ENCODE data around the gene RNF10. TPM values are rescaled to one million over a fixed set of nuclear protein-coding genes. Genes with fewer than 3 reads are reported as not detected.

The RNF10 gene
- total and polyA plus RNA-seq, 2 experiments from 2014 or later, result 113 to 149 TPM

DNA sequence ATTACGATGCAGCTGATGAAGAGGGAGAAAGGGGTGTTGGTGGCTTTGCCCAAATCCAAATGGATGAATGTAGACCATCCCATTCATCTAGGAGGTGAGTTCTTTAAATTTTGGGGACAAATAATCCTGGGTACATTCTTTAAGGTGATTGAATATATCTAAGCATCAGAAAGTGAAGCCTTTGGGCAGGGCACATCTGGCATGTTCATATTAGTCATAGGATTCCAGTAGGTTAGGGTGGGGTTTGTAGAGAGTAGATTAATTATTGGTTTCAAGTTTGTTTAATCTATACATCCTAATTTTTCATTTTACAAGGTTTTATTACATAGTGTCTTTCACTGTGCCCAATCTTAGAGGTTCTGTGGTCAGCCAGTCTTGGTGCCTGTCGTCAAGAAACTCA lies 23.4 kb downstream of the RNF10 start:
- DNase-seq (ENCODE audit: low spot score) (no peak), ATAC-seq (no peak)
- H3K36me3 ChIP-seq (ENCODE audit: insufficient read depth), result peaks cover 35% of the 10 kb centered on the region
- peaks cover 71% of the 10 kb centered on the region for H3K36me3 Mint-ChIP-seq (ENCODE audit: low read depth)
- no peaks in the 10 kb centered on the region for H3K27me3 ChIP-seq (ENCODE audit: insufficient read depth)
- no peaks in the 10 kb centered on the region for H3K4me1 Mint-ChIP-seq
- no peak overlapping the region for H3K4me2 ChIP-seq
- H3K27ac Mint-ChIP-seq, result no peak overlapping the region
- H3K27ac ChIP-seq (ENCODE audit: low read depth), result no peak overlapping the region
- 0 out of 2 replicates have a peak, but pooled peaks cover 9% of the 10 kb centered on the region for H3F3A ChIP-seq (replicated peaks; ENCODE audit: low read depth)
- H2AFZ ChIP-seq, result no peak overlapping the region
- no peak for TF ChIP-seq NANOG (IDR thresholded peaks at IDR 0.05; ENCODE audit: borderline replicate concordance)
- TF ChIP-seq, protein P1, sequence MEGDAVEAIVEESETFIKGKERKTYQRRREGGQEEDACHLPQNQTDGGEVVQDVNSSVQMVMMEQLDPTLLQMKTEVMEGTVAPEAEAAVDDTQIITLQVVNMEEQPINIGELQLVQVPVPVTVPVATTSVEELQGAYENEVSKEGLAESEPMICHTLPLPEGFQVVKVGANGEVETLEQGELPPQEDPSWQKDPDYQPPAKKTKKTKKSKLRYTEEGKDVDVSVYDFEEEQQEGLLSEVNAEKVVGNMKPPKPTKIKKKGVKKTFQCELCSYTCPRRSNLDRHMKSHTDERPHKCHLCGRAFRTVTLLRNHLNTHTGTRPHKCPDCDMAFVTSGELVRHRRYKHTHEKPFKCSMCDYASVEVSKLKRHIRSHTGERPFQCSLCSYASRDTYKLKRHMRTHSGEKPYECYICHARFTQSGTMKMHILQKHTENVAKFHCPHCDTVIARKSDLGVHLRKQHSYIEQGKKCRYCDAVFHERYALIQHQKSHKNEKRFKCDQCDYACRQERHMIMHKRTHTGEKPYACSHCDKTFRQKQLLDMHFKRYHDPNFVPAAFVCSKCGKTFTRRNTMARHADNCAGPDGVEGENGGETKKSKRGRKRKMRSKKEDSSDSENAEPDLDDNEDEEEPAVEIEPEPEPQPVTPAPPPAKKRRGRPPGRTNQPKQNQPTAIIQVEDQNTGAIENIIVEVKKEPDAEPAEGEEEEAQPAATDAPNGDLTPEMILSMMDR (conservative IDR thresholded peaks at IDR 0.05; ENCODE audit: low read depth in 2 of 2), result no peak
- TF ChIP-seq STAT1 (IDR thresholded peaks at IDR 0.05; ENCODE audit: unreplicated experiment), result no peak
- no peak for TF ChIP-seq EZH2 (IDR thresholded peaks at IDR 0.05; ENCODE audit: low read depth, unreplicated experiment)
- H4K20me1 ChIP-seq (replicated peaks; ENCODE audit: insufficient read depth), result peaks cover 25% of the 10 kb centered on the region
- no peaks in the 10 kb centered on the region for H3K9me2 ChIP-seq (ENCODE audit: insufficient read depth)
- no peaks in the 10 kb centered on the region; the same call in 1 of the 2 replicates for H3K79me2 ChIP-seq (replicated peaks; ENCODE audit: insufficient read depth)
- H3K27me3 Mint-ChIP-seq (ENCODE audit: insufficient read depth, low read depth, poor library complexity), result peaks cover 7% of the 10 kb centered on the region
- H3K4me3 Mint-ChIP-seq, result no peak overlapping the region
- H3K4me1 ChIP-seq (ENCODE audit: insufficient read depth), result no peaks in the 10 kb centered on the region
- H3K4me3 ChIP-seq, result no peak overlapping the region
- H3K9me3 Mint-ChIP-seq, result no peaks in the 10 kb centered on the region

DNA sequence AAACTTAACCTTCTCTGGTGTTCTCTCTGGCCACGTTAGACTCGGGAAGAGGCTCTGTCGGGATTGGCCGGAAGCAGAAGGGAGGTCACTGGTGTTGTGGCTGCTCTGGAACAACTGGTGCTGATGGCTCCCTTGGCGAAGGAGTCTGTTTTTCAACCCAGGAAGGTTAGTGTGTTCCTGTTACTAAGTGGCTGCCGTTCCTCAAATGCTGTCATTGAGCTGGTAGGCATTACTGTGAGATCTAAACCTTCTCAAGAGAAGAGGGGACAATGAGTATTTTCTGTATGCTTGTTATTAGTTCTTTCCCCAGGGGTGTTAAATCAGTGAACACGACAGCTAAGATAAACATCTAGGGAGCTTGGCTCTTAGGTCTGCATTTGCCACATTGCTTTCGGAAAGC lies 28.8 kb downstream of the RNF10 start:
- no peak overlapping the region for H3K4me2 ChIP-seq
- Mint-ChIP-seq H3K27ac (no peak overlapping the region), H3K4me1 (no peaks in the 10 kb centered on the region), H3K9me3 (no peaks in the 10 kb centered on the region), H3K27me3 (ENCODE audit: insufficient read depth, low read depth, poor library complexity) (peaks cover 10% of the 10 kb centered on the region), H3K36me3 (ENCODE audit: low read depth) (peaks cover 83% of the 10 kb centered on the region), H3K4me3 (no peak overlapping the region)
- no peaks in the 10 kb centered on the region; the same call in 1 of the 2 replicates for H3K79me2 ChIP-seq (replicated peaks; ENCODE audit: insufficient read depth)
- no peaks in the 10 kb centered on the region for H3K4me1 ChIP-seq (ENCODE audit: insufficient read depth)
- no peak for DNase-seq (ENCODE audit: low spot score)
- H2AFZ ChIP-seq, result no peak overlapping the region
- H3K36me3 ChIP-seq (ENCODE audit: insufficient read depth), result peaks cover 48% of the 10 kb centered on the region
- no peak overlapping the region for H3K27ac ChIP-seq (ENCODE audit: low read depth)
- no peak overlapping the region for H3K4me3 ChIP-seq
- H3K27me3 ChIP-seq (ENCODE audit: insufficient read depth), result no peaks in the 10 kb centered on the region
- H4K20me1 ChIP-seq (replicated peaks; ENCODE audit: insufficient read depth), result peaks cover 43% of the 10 kb centered on the region
- no peak for ATAC-seq
- H3F3A ChIP-seq (replicated peaks; ENCODE audit: low read depth), result no peaks in the 10 kb centered on the region
- no peaks in the 10 kb centered on the region for H3K9me2 ChIP-seq (ENCODE audit: insufficient read depth)
- TF ChIP-seq ZNF331 (CRISPR knock-in tag; IDR thresholded peaks at IDR 0.05; ENCODE audit: low read depth), result no peak
- no peak for TF ChIP-seq ZNF114 (CRISPR knock-in tag; IDR thresholded peaks at IDR 0.05)
- TF ChIP-seq, protein P1 (conservative IDR thresholded peaks at IDR 0.05; ENCODE audit: low read depth in 2 of 2), result no peak
- no peak for TF ChIP-seq EZH2phosphoT487 (IDR thresholded peaks at IDR 0.05; ENCODE audit: unreplicated experiment)
- no peak for TF ChIP-seq NANOG (IDR thresholded peaks at IDR 0.05; ENCODE audit: borderline replicate concordance)
- TF ChIP-seq EZH2 (IDR thresholded peaks at IDR 0.05; ENCODE audit: low read depth, unreplicated experiment), result no peak
- TF ChIP-seq POLR2AphosphoS5 (IDR thresholded peaks at IDR 0.05; ENCODE audit: low read depth), result no peak
- TF ChIP-seq, protein P2, sequence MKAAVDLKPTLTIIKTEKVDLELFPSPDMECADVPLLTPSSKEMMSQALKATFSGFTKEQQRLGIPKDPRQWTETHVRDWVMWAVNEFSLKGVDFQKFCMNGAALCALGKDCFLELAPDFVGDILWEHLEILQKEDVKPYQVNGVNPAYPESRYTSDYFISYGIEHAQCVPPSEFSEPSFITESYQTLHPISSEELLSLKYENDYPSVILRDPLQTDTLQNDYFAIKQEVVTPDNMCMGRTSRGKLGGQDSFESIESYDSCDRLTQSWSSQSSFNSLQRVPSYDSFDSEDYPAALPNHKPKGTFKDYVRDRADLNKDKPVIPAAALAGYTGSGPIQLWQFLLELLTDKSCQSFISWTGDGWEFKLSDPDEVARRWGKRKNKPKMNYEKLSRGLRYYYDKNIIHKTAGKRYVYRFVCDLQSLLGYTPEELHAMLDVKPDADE (IDR thresholded peaks at IDR 0.05), result no peak
- TF ChIP-seq, protein P3, sequence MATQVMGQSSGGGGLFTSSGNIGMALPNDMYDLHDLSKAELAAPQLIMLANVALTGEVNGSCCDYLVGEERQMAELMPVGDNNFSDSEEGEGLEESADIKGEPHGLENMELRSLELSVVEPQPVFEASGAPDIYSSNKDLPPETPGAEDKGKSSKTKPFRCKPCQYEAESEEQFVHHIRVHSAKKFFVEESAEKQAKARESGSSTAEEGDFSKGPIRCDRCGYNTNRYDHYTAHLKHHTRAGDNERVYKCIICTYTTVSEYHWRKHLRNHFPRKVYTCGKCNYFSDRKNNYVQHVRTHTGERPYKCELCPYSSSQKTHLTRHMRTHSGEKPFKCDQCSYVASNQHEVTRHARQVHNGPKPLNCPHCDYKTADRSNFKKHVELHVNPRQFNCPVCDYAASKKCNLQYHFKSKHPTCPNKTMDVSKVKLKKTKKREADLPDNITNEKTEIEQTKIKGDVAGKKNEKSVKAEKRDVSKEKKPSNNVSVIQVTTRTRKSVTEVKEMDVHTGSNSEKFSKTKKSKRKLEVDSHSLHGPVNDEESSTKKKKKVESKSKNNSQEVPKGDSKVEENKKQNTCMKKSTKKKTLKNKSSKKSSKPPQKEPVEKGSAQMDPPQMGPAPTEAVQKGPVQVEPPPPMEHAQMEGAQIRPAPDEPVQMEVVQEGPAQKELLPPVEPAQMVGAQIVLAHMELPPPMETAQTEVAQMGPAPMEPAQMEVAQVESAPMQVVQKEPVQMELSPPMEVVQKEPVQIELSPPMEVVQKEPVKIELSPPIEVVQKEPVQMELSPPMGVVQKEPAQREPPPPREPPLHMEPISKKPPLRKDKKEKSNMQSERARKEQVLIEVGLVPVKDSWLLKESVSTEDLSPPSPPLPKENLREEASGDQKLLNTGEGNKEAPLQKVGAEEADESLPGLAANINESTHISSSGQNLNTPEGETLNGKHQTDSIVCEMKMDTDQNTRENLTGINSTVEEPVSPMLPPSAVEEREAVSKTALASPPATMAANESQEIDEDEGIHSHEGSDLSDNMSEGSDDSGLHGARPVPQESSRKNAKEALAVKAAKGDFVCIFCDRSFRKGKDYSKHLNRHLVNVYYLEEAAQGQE (IDR thresholded peaks at IDR 0.05; ENCODE audit: unreplicated experiment), result no peak
- TF ChIP-seq CREB1 (CRISPR knock-in tag; IDR thresholded peaks at IDR 0.05; ENCODE audit: low read depth), result no peak
